Sigmoid colon (tissue), 4 donors: ENCODE results near the gene KANK4.

ENCODE experiments used
- EP300 ChIP-seq, 4 donors: sonication (generic); formaldehyde crosslinking; IDR thresholded peaks; one replicate each; pipeline ENCODE4 v1.6.1; 2017; ENCODE audit warnings: antibody characterized with exemption in 4 of 4
- POLR2A ChIP-seq, 2 donors: fragments of 450-650 bp; IDR thresholded peaks; one replicate each; pipeline ENCODE4 v1.6.1; 2016; ENCODE audit warnings: antibody characterized with exemption in 2 of 2, mild to moderate bottlenecking in 2 of 2, moderate library complexity in 2 of 2
- POLR2AphosphoS5 ChIP-seq, 4 donors: sonication (generic); formaldehyde crosslinking; IDR thresholded peaks; one replicate each; pipeline ENCODE4 v1.6.1; 2017; ENCODE audit warnings: antibody characterized with exemption in 4 of 4
- TF ChIP-seq, protein P1 (sequence below), 4 experiments: fragments of 450-650 bp in 3 of 4; fragments of 200-600 bp in 1 of 4; IDR thresholded peaks; one replicate each; pipeline ENCODE4 v1.5.1; 2016 to 2019; ENCODE audit warnings: antibody characterized with exemption in 4 of 4, mild to moderate bottlenecking in 3 of 4, moderate library complexity in 2 of 4

DNA sequence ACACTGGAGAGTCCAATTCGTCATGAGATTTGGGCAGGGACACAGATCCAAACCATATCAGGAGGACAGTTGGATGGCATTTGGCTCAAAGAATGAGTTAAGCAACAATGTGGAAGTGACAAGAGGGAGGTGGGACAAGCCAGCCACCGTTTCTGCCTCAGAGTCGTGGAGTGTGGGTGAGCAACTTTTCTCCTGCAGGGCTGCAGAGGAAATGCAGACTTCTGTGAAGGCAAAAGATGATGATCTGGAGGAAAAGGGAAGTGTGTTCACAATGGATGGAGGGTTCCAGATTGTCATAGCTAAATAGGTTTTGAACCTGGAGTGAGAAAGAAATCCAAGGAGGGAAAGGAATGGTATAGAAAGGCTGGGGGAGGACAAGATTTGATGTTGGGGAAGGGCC, 16.4 kb upstream of the KANK4 start:
- TF ChIP-seq POLR2A (IDR thresholded peaks at IDR 0.05) (no peak), EP300 (IDR thresholded peaks at IDR 0.05) (no peak), POLR2AphosphoS5 (IDR thresholded peaks at IDR 0.05) (no peak)
- TF ChIP-seq, protein P1, sequence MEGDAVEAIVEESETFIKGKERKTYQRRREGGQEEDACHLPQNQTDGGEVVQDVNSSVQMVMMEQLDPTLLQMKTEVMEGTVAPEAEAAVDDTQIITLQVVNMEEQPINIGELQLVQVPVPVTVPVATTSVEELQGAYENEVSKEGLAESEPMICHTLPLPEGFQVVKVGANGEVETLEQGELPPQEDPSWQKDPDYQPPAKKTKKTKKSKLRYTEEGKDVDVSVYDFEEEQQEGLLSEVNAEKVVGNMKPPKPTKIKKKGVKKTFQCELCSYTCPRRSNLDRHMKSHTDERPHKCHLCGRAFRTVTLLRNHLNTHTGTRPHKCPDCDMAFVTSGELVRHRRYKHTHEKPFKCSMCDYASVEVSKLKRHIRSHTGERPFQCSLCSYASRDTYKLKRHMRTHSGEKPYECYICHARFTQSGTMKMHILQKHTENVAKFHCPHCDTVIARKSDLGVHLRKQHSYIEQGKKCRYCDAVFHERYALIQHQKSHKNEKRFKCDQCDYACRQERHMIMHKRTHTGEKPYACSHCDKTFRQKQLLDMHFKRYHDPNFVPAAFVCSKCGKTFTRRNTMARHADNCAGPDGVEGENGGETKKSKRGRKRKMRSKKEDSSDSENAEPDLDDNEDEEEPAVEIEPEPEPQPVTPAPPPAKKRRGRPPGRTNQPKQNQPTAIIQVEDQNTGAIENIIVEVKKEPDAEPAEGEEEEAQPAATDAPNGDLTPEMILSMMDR (IDR thresholded peaks at IDR 0.05), result no peak
